Endothelial cell of umbilical vein (primary cell): ENCODE results near the gene OSBPL10. TPM values are rescaled to one million over a fixed set of nuclear protein-coding genes. Genes with fewer than 3 reads are reported as not detected.

Experiments used
- BruUV-seq: library from RNA; stranded (reverse); fragments of 400-500 nt; replicated peaks from 2 replicates; lab custom pipeline; 2021; lab: Mats Ljungman, UMichigan
- CTCF ChIA-PET: fragments of 300-600, 350-600 bp; sonication (Branson Sonifier 250); formaldehyde crosslinking; loops from one replicate; lab custom pipeline; 2021; ENCODE audit warnings: antibody characterized with exemption, inconsistent platforms; lab: Charles Lee
- POLR2A ChIA-PET: fragments of 300-600, 350-600 bp; sonication (Branson Sonifier 250); formaldehyde crosslinking; loops from one replicate; lab custom pipeline; 2021; ENCODE audit warnings: antibody characterized with exemption, inconsistent platforms; lab: Charles Lee
- DNase-seq: peaks from one replicate; pipeline ENCODE4 v3.0.0-alpha.2; 2011; ENCODE audit warnings: low read depth, low spot score
- FAIRE-seq: peaks from 2 replicates; lab custom pipeline; 2011; peaks lifted over from hg19 to GRCh38; lab: Jason Lieb, UNC
- H2AFZ ChIP-seq: 2 replicates; pipeline ENCODE4 v1.6.0; 2012; ENCODE audit warnings: low read depth, low read length, control low read depth, inconsistent platforms
- H3K27ac ChIP-seq: 2 replicates; pipeline ENCODE4 v1.5.1; 2011; ENCODE audit warnings: low read depth, mild to moderate bottlenecking, control low read depth, low read length, moderate library complexity; ENCODE audit not compliant: insufficient read depth
- H3K27me3 ChIP-seq, 2 experiments: 2 replicates each; pipeline versions ENCODE4 v1.6.0 to v1.6.1; 2011; ENCODE audit warnings: low read length in 2 of 2, mixed read lengths in 1 of 2; ENCODE audit not compliant: control insufficient read depth in 2 of 2, insufficient read depth in 2 of 2
- H3K36me3 ChIP-seq, 2 experiments: 2 replicates in 1 of 2; 3 replicates in 1 of 2; pipeline ENCODE4 v1.5.1; 2011; ENCODE audit warnings: low read length in 2 of 2, mild to moderate bottlenecking in 1 of 2, moderate library complexity in 1 of 2; ENCODE audit not compliant: control insufficient read depth in 2 of 2, insufficient read depth in 2 of 2; ENCODE audit errors: extremely low read depth in 1 of 2
- H3K4me1 ChIP-seq: 3 replicates; pipeline ENCODE4 v1.5.1; 2011; ENCODE audit warnings: mild to moderate bottlenecking, low read length; ENCODE audit not compliant: control insufficient read depth, insufficient read depth; ENCODE audit errors: extremely low read depth
- H3K4me2 ChIP-seq: 2 replicates; pipeline ENCODE4 v1.6.1; 2011; ENCODE audit warnings: low read length, control low read depth, mixed read lengths; ENCODE audit not compliant: insufficient read depth
- H3K4me3 ChIP-seq, 3 experiments: fragments of 200-600 bp in 1 of 3; sonication (generic), shearing (Covaris generic) in 1 of 3; replicated peaks in 1 of 3; 2 replicates each; pipeline ENCODE4 v1.5.1; 2011 to 2016; ENCODE audit warnings: control low read depth in 3 of 3, low read length in 3 of 3, mild to moderate bottlenecking in 2 of 3, inconsistent platforms in 1 of 3, low read depth in 1 of 3, moderate library complexity in 1 of 3; ENCODE audit not compliant: insufficient read depth in 1 of 3
- H3K79me2 ChIP-seq: 2 replicates; pipeline ENCODE4 v1.6.0; 2012; ENCODE audit warnings: low read length, inconsistent platforms; ENCODE audit not compliant: control insufficient read depth, insufficient read depth
- H3K9ac ChIP-seq: replicated peaks from 2 replicates; pipeline ENCODE3; 2011; ENCODE audit warnings: low read length, control low read depth; ENCODE audit not compliant: insufficient read depth; ENCODE audit errors: extremely low read depth
- H3K9me1 ChIP-seq: replicated peaks from 3 replicates; pipeline ENCODE4 v1.6.0; 2011; ENCODE audit warnings: mild to moderate bottlenecking, low read length; ENCODE audit not compliant: control insufficient read depth, insufficient read depth; ENCODE audit errors: extremely low read depth
- H3K9me3 ChIP-seq: replicated peaks from 2 replicates; pipeline ENCODE4 v1.5.1; 2012; ENCODE audit warnings: low read length, inconsistent platforms; ENCODE audit not compliant: control insufficient read depth, insufficient read depth
- H4K20me1 ChIP-seq: replicated peaks from 2 replicates; pipeline ENCODE3; 2011; ENCODE audit warnings: mild to moderate bottlenecking, low read length; ENCODE audit not compliant: control insufficient read depth, insufficient read depth; ENCODE audit errors: extremely low read depth
- EZH2 ChIP-seq: IDR thresholded peaks from 2 replicates; pipeline ENCODE4 v1.6.1; 2012; ENCODE audit warnings: borderline replicate concordance, low read depth, mild to moderate bottlenecking, moderate library complexity, low read length, inconsistent platforms; ENCODE audit not compliant: severe bottlenecking
- GATA2 ChIP-seq: IDR thresholded peaks from 2 replicates; pipeline ENCODE4 v1.7.0; 2011; ENCODE audit warnings: low read depth, mild to moderate bottlenecking, moderate library complexity, mixed read lengths, low read length; ENCODE audit not compliant: insufficient read length, insufficient read depth
- JUN ChIP-seq: IDR thresholded peaks from 2 replicates; pipeline ENCODE4 v1.6.1; 2011; ENCODE audit warnings: borderline replicate concordance, low read depth; ENCODE audit not compliant: insufficient read length, insufficient read depth
- dilution Hi-C: fragments of 300-500 bp; cut with MboI; formaldehyde crosslinking; loops from one replicate; pipeline ENCODE4 v1.15.0; 2019; ENCODE audit warnings: low sequenced_read_pairs; ENCODE audit not compliant: extremely low pct_ligation_motif_present
- intact Hi-C: fragments of 100-400 bp; cut with micrococcal nuclease; formaldehyde crosslinking; loops from one replicate; pipeline ENCODE4 v1.10.0; 2022
- polyA plus RNA-seq, 4 experiments: library from polyadenylated mRNA; depleted of rRNA in 3 of 4; stranded (reverse) in 3 of 4; unstranded in 1 of 4; fragments of >200 nt; gene quantifications; 2 replicates each; pipeline versions ENCODE4 v1.2.1 to v1.2.3, GENCODE V29; 2011 to 2012; ENCODE audit warnings: missing spikeins in 1 of 4
- total RNA-seq: library from RNA; stranded (reverse); gene quantifications from 2 replicates; pipeline ENCODE4 v1.2.3, GENCODE V29; 2021
- TF ChIP-seq, protein P1 (sequence below): IDR thresholded peaks from 2 replicates; pipeline ENCODE4 v1.6.1; 2011; ENCODE audit not compliant: insufficient read depth, insufficient read length
- TF ChIP-seq, protein P2 (sequence below), 2 donors: IDR thresholded peaks; 1 replicate in 1 of 2; 2 replicates in 1 of 2; pipeline ENCODE4 v1.5.1; 2011; ENCODE audit warnings: low read length in 2 of 2, mild to moderate bottlenecking in 2 of 2, moderate library complexity in 2 of 2, control low read depth in 1 of 2, inconsistent platforms in 1 of 2, low read depth in 1 of 2; ENCODE audit not compliant: insufficient read depth in 1 of 2; ENCODE audit errors: extremely low read depth in 1 of 2

The OSBPL10 gene
- total and polyA plus RNA-seq, 2 donors (not counting 3 experiments of a cell fraction or from before 2014, with no cell fraction given), result 10.8 to 47.6 TPM

DNA sequence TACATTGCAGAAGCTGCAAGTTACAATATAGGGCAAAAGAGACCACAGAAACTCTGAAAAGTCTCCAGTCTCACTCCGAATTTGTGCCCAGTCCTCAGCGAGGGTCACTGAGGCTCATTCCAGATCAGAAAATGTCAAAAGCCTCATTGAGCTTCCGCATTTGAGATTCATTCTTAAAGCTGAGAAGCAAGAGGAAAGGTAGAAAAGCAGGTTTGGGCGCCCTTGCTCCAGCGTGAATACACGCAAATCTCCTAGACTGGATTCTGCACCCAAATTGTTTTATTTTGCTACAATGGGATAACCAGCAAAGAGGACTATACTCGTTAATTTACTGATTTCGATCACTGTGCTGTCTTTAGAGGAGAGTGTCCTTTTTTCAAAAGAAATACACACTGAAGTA is 236.1 kb downstream of the OSBPL10 start:
- Histone ChIP-seq H3K9me1 (no peaks in the 10 kb centered on the region), H3K9me3 (no peaks in the 10 kb centered on the region), H3K4me1 (no peaks in the 10 kb centered on the region), H4K20me1 (no peaks in the 10 kb centered on the region), H3K27ac (no peak overlapping the region), H3K36me3 (no peaks in the 10 kb centered on the region), H2AFZ (no peak overlapping the region), H3K9ac (no peak overlapping the region), H3K79me2 (no peaks in the 10 kb centered on the region), H3K27me3 (no peaks in the 10 kb centered on the region), H3K4me2 (no peak overlapping the region), H3K4me3 (no peak overlapping the region)
- DNase-seq (no peak), FAIRE-seq (no peak)
- ChIA-PET CTCF (no interaction called here), POLR2A (interaction anchor here (0.7 kb wide), 1 partner anchor 10 kb away, joined by 5 read pairs; no protein-coding TSS in a partner anchor)
- intact Hi-C loops (no loop called here), dilution Hi-C loops (no loop called here)
- no peak for TF ChIP-seq JUN
- TF ChIP-seq, protein P1, sequence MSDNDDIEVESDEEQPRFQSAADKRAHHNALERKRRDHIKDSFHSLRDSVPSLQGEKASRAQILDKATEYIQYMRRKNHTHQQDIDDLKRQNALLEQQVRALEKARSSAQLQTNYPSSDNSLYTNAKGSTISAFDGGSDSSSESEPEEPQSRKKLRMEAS, result no peak
- TF ChIP-seq EZH2, result no peak
- TF ChIP-seq GATA2, result no peak
- TF ChIP-seq, protein P2, sequence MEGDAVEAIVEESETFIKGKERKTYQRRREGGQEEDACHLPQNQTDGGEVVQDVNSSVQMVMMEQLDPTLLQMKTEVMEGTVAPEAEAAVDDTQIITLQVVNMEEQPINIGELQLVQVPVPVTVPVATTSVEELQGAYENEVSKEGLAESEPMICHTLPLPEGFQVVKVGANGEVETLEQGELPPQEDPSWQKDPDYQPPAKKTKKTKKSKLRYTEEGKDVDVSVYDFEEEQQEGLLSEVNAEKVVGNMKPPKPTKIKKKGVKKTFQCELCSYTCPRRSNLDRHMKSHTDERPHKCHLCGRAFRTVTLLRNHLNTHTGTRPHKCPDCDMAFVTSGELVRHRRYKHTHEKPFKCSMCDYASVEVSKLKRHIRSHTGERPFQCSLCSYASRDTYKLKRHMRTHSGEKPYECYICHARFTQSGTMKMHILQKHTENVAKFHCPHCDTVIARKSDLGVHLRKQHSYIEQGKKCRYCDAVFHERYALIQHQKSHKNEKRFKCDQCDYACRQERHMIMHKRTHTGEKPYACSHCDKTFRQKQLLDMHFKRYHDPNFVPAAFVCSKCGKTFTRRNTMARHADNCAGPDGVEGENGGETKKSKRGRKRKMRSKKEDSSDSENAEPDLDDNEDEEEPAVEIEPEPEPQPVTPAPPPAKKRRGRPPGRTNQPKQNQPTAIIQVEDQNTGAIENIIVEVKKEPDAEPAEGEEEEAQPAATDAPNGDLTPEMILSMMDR (IDR thresholded peaks at IDR 0.05; ENCODE audit: extremely low read depth in 1 of 2, insufficient read depth in 1 of 2, low read depth in 1 of 2, low read length in 2 of 2), result no peak
- no TSS peak for BruUV-seq
